DMS114 treated with DMSO at 0.1 percent for 48 hours (cell line): Measurements from ENCODE around the gene MRGPRF.

Experiments used
- DNase-seq: peaks from one replicate; lab custom pipeline; 2025; ENCODE audit not compliant: unreplicated experiment; lab: John Stamatoyannopoulos, UW

MRGPRF gene

DNA sequence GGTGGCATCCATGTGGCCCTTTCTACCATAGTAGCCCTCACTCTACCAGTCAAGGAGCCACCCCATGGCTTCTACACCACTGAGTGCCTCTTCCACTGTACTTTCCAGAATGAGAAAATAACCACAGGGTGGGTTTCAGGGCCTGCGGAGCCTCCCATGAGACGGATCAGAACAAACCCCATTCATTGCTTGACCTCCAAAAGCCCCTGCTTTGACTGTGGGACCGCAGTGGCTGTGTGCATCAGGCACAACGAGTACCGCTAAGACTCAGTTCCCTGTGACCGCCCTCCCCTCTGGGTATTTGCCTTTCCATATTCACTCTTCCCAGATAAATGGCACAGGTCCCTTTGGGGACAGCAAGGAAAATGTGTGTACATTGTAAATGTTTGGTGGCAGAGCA lies 11.5 kb upstream of the MRGPRF start:
- DNase-seq, result no peak

DNA sequence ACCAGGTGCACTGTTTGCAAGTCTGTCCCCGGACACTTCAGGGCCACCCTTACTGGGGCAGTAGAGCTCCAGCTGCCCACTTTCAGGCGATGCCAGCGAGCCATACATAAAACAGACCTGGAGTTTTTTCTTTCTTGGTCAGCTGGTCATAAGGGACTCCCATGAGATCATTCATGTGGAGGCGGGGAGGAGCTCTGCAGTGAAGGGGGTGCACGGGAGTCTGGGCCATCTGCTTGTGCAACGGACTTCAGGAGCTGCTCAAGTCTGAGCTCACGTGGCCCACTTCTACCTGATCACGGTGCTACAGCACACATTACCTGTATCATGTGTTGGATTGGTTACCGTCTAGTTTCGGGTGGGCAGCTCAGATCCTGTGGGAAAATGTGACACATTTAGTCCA lies 9.2 kb upstream of the MRGPRF start:
- no peak for DNase-seq

DNA sequence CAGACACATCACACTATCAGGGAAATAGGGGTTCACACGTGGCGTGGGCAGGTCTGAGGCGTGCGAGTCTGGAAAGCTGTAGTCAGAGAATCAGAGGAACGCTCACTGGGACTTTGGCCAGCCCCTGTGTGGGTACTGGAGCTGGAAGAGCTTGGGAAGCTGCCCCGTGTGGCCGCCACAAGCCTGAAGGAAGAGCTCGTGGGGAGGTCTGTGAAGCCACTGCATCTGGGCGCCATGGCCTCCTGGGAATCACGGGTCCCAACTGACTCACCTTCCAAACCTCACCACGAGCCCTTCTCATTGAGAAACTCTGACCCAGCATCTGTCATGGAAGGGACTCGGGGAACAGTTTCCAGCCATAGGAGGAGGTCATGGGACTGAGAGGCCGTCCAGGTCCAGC lies 5.9 kb upstream of the MRGPRF start:
- DNase-seq, result no peak

DNA sequence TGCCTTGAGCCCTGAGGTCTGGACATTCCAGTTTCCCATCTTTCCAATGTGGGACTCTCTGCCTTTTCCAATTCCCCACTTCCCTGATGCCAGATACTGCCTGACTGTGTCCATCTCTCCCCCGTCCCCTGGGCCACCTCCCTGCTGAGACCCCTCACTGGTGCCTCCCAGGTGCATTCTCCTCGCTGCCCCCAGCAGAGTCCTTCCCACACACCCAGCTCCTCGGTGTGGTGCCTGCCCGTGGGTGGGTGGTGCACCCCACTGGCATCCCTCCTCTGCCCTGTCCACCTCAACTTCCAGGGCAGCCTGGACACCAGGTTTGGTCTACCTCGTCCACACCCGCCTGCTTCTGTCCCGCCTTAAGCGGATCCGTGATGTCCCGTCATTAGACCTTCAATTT lies 4.9 kb upstream of the MRGPRF start:
- no peak for DNase-seq

DNA sequence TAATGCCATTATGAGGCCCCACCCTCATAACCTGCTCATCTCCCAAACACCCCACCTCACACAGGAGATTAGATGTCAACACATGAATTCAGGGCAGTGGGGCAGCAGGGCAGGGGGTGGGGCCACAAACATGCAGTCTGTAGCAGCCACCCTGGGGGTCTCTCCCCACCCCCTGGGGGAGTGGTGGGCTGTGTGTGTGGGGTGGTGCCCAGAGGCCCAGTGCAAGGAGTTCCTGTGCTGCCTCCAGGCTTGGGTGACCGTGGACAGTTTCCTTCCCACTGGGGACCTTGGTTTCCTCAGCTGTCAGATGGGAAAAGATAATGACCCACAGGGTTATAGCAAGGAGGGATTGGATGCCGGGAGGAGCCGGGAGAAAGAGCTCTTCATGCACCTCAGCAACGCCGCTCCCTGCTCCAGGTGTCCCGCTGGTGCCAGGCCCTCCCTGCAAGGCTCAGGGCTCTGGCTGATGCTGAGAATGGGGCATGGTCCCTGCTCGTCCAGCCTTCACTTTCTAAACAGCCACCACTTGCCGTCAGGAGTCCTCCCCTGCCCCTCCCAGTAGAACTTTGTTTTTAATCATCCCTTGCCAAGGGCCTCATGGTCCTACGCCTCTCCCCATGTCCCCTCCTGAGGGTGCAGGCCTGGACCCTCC lies 2.0 kb upstream of the MRGPRF start:
- no peak for DNase-seq

DNA sequence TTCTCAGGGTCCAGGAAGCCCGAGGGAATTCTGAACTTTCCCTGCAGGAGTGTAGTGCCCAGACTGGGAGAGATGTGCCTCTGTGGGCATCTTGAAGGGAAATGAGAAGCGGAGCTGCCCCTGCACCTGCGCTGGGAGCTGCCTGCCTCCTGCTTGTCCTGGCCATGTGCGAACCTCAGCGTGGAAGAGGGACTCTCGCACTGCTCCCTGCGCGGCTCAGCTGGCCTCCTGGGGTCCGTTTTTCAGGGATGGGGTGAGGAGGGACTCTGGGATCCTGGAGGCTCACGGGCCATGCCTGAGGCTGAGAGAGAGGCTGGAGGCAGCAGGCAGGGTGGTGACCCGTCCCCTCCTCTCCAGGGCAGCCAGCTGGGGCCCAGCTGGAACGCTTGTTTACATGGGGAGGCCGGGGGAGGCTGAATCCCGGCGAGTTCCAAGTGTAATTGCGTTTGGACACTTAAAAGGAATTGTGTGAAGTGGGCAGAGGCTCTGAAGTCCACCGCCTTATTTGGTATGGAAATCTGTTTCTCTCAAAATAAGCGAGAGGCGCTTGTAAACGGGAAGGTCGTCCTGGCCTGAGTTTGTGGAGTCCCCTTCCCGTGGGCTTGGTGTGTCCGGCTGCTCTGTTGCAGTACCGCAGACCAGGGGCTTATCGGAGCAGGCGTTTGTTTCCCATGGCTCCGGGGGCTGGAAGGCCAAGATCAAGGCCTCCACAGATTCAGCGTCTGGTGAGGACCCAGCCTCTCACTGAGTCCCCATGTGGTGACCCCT lies 1.2 kb upstream of the MRGPRF start:
- DNase-seq, result no peak

DNA sequence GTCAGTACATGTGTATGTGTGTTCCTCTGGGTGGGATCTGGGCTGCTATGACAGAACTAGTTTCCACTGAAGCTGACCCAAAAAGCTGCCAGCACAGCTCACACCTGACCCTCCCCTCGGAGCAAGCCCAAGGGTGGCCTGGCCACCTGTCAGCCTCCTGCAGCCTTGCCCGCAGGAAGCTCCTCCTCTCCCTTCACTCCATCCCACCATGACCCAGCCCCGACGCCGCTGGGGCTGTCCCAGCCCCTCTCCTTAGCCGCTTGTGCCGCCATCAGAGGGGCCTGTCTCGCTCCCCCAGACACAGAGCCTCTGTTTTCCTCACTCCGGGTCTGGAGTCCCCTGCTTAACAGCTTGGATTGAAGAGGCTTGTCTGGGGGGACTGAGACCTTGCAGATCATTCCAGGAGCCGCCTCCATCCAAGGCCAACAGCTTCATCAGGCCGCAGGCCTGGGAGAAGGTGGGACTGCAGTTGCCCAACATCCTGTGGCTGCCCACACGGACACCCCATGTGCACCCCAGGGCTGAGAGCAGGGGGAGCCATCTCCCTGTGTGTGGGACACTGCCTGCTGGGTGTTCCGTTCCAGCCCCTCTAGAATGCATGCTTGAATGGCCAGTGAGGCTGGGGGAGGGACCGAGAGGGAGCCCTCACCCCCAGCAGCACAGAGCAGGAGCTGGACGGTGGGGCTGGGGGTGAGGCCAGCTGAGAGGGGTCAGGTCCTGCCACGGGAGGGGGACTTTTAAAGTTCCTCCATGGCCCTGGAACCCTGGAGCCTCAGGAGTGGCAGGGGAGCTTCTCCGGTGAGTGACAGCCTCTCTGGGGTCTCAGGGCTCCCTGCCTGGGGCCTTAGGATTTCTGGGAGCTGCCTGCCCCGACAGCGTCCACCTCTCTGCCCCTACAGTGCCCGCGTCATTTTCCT lies 696 bp downstream of the MRGPRF start:
- DNase-seq, result no peak

DNA sequence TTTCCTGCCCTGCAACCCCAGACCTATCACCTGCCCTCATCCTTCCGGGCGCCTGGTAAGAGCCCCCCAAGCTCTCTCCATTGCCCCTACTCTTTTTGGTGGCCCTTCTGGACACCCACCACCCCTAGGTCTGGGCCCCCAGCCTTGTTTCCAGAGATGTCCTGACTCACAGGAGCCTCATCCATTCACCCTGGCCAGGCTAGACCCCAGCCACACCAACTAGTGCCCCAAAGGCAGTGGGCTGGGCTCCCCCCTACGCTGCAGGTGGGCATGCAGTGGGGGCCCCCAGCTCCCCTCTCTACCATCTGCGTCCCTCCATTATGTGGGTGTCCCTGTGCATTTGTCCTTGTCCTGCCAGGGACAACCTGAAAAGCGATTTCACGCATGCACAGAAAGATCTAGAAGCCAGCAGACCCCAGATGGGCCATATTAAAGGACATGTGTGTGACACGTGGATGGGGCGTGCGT lies 1.4 kb downstream of the MRGPRF start:
- DNase-seq, result no peak

DNA sequence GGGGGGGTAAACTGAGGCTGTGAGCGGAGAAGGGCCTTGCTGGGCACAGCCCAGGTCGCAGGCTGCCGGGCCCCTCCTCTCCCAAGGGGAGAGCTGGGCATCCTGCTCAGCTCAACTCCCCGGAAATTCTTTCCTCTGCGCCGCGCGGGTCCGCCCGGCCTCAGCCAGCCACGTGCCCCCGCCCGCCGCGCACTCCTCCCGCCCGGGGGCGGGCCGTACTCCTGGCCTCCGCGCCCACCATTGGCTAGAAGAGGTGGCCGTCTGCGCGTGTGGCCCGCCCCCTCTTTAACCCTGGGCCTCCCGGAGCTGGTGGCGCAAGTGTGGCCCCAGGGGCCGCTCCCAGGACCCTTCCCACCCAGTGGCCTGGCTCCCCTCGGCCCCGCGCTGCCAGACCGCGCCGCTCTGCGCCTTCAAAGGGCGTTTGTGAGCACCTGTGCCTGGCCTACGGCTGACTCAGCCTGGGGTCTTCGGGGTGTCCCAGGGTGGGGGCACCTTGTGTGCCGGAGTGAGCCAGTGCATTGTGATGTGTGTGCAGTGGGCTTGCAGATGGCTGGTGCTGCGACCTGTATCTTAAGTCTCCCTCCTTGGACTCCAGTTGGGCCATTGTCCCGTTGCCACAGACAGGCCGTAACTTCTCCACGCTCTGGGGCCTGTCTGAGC lies 2.0 kb downstream of the MRGPRF start:
- DNase-seq, result no peak

DNA sequence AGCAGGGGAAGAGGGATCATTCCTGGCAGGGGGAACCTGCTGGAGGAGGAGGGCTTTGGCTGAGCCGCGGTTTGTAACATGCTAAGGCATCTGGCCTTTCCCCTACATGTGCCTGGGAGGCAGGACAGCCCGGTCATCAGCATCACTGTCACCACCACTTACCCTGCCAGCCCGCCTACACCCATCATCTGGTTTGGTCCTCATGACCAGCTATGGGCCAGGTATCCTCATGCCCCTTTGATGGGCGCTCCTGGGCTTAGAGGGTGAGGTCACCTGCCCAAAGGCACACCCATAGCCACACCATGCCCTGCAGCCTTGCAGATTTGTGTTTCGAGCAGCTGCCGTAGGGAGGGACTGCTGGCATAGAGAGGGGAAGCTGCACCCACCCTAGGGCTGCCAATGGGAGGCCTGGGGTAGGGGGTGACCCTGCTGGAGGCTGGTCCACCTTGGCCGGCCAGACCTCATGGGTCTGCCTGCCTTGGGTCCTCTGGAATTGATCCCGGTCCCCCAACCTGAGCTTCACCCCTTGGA lies 2.6 kb downstream of the MRGPRF start:
- DNase-seq, result no peak

DNA sequence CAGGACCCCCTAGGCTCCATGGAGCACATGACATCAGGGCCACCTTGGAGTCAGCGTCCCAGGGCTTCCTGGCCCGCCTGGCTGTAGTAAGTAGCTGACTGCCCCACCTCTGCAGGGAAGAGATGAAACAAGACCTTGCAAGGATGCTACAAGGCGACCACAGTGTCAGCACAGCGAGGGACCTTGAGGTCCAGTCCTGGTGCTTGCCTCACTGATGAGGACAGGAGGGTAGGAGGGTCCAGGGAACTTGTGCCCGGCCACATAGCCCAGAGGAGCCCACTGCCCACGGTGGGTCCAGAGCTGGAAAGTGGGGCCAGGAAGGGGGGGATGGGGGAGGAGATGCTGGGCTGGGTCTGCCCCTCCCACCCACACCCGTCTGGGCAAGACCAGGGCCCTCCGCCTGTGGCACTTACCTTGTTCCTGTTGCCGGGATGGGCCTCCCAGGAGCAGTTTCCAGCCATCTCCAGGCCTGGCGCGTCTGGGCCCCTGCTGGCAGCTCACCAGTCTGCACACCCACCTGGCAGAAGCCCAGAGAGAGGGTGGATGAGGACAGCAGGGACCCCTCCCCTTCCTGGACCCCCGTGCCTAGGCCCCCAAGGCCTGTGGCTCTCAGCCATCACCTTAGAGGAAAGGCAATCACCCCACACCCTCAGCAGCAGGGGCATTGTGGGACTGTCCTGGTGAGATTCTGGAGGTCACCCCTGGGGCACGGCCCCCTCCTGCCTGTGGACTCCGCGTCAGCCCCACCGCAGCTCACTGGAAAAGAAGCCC lies 3.4 kb downstream of the MRGPRF start:
- no peak for DNase-seq

DNA sequence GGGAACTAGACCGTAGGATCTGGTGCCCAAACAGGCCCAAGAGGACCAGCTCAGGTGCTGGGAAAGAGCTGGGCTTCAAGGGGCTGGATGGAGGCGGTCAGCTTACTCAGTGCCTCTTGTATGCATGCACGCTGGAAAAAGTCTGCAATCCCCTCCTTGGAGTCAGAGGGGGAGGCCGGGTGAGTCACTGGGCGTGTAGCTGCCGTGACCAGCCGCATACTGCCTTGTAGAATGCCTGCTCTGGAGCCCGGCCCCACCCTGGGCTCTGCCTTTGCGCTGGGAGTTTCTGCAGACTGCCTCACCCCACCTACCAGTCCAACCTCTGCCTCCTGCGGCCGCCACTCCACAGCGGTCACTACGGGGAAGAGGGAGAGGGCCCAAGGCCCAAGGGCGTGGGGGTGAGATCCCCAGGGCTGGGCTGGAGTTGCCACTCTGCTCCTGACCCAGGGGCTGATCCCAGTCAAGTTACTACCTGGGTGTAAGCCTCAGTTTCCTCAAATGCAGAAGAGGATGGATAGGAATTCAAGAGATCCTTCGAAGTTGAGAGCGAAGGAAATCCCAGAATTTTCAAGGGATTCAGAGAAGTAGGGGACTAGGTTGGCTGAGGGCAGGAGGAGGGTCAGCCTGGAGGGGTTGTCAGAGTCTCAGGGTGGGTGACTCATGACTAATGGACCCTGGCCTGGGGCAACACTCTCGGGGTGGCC lies 4.2 kb downstream of the MRGPRF start:
- DNase-seq, result no peak

DNA sequence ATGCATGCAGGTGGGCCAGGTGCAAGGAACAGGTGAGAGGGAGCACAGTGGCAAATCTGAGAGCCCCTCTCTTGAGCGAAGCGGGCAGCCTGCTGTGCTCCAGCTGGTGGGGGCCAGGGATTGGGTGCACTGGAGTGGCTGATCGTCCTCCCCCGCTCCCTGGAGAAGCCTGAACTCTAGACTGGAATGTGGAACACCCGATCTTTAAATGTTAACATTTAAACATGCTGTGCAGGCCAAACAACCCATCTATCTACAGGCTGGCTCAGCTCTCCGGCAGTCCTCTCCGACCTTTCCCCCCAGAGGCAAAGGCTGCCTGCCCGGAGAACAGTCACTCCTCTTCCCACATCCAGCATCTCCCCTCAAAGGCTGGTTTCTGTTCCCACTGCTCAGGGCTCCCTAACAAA lies 5.1 kb downstream of the MRGPRF start:
- no peak for DNase-seq

DNA sequence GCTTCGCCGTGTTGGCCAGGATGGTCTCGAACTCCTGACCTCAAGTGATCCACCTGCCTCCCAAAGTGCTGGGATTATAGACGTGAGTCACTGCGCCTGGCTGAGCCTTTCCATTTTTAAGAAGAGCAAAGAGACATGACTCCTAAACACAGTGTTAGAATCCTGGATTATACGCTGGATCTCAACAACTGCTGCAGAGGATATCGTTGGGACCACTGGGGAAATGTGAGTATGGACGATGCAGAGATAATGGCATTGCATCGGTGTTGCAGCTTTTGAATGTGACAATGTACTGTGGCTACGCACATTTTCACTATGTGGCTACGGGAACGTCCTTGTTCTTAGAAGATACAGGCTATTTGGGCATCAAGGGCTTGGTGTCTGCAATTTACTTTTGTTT lies 6.2 kb downstream of the MRGPRF start:
- DNase-seq, result no peak

DNA sequence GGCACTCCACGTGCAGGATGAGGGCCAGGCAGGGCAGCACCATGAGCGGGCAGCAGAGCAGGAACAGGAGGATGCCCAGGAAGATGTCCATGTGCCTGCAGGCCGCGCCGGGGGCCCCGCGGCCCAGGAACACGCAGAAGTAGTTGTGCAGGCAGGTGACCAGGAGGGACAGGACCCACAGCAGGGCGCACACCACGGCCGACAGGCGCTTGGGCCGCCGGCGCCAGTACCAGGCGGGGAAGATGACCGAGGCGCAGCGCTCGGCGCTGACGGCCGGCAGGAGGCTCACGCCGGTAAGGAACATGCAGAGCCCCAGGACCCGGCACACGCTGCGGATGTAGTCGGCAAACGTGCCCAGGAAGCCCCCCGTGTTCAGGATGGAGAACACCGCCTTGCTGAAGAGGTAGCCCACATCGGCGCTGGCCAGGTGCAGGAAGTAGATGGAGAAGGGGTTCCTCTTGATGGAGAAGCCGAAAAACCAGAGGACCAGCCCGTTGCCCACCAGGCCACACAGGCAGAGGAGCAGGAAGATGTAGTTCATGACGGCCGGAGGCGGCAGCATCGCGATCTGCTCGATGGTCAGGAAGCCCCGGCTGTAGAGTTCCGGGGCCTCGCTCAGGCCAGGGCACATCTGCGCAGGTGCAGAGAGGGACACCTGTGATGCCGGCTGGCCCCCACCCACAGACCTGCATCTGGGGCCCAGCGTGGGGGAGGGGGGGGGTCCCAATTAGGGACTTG lies 7.2 kb downstream of the MRGPRF start:
- DNase-seq, result no peak

DNA sequence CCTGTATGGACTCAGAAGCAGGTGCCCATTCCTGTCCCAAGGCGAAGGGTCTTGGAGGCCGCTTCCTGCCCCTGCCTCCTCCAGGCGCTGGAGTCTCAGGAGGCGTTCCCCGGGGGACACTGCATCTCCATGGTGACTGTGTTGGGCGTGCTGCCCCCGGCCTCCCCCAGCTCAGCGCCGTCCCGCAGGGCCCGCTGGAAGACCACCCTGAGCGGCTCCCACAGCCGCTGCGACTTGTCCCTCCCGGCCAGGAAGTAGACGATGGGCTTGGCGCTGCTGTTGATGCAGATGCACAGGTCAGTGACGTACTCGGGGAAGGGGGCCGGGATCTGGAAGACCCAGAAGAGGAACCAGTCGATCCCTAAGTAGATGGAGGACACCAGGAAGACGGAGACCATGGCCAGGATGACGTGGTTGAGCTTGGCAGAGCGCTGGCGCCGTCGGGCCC lies 7.8 kb downstream of the MRGPRF start:
- no peak for DNase-seq

DNA sequence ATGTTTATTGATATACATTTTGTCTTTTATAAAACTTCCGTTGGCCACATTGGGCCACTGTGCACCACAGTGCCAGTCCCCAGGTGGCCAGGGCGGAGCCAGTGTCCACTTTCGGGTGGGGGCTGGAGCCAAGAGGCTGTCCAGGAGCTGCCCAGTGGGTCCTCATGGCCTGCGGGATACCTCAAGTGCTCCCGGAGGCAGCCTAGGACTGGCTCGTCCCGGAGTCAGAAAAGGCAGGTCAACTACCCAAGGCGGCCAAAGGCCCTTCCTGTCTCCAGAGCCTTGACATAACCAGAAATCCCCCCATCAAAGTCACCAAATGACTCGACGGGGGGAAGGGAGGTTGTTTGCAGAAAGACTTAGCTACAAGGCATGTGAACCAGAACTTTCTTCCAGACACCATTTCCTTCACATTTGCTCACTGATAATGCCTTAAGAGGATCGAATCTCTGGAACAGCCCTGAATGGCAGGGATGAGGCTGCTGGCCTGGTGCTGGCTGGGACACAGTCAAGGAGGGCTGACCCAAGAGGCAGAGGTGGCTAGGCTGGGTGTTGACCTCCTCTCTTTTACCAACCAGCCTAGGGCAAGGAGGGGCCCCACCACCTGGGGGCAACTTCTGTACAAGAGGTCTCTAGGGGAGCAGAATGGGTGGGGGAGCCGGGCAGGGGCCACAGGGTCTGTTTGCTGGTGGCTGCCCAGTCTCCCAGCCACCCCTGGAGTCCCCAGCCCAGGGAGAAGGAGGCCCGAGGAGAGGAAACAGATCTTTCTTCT lies 8.4 kb downstream of the MRGPRF start:
- no peak for DNase-seq

DNA sequence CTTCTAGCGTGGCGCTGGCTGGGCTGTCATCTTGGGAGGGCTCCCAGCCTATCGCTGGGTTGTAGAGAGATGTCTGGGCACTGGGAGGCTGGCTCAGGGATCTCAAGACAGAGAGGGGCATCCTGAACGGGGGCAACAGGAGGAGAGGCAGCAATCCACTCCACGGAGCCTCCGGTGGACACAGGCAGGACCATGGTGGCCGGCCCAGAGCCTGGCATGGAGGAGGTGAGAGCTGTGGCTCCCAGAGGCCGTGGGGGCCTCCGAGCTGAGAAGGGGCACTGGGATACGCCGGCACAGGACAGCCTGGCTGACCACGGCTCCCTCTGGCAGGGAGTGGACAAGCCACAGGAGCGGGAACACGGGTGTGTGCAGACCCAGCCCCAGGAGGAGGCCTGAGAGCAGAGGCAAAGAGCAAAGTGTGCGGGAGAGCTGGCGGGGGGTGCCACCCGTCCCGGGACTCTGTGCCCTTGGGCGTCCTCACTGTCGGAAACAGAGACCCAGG lies 9.1 kb downstream of the MRGPRF start:
- DNase-seq, result no peak
